ENCODE measurements around the gene CLCN2.

GRCh38 chr3:184389384-184389783, 28.0 kb upstream of the CLCN2 start:
- TF ChIP-seq BRCA1 (IDR thresholded peaks at IDR 0.05; ENCODE audit: low read depth, low read length) (no peak), CTCF (IDR thresholded peaks at IDR 0.05; ENCODE audit: control extremely low read depth in 1 of 3, insufficient read depth in 1 of 3, low read depth in 1 of 3, low read length in 3 of 3) (no peak), POLR2A (IDR thresholded peaks at IDR 0.05; ENCODE audit: control extremely low read depth in 1 of 2, low read depth in 2 of 2, low read length in 2 of 2) (no peak), EP300 (IDR thresholded peaks at IDR 0.05; ENCODE audit: borderline replicate concordance in 1 of 2, low read depth in 2 of 2, low read length in 2 of 2) (no peak), FOSL1 (IDR thresholded peaks at IDR 0.05; ENCODE audit: insufficient read depth, low read depth, low read length) (no peak), CEBPB (IDR thresholded peaks at IDR 0.05; ENCODE audit: low read depth, low read length) (no peak), MAFK (IDR thresholded peaks at IDR 0.05; ENCODE audit: low read depth, low read length) (no peak), TAF1 (IDR thresholded peaks at IDR 0.05; ENCODE audit: low read depth, low read length) (no peak), RAD21 (IDR thresholded peaks at IDR 0.05 in 1 of 2, conservative IDR thresholded peaks at IDR 0.05 in 1 of 2; ENCODE audit: low read depth in 2 of 2, low read length in 2 of 2) (no peak), HDAC6 (IDR thresholded peaks at IDR 0.05; ENCODE audit: low read depth, low read length) (no peak)
